KG1 (cell line): Measurements from ENCODE around the gene SLC49A3.

Experiments
- DNase-seq: peaks from one replicate; lab custom pipeline; 2025; lab: John Stamatoyannopoulos, UW

SLC49A3 gene

GRCh38 chr4:633406-633805, 55.5 kb downstream of the SLC49A3 start:
- no peak for DNase-seq

GRCh38 chr4:632926-633325, 56.0 kb downstream of the SLC49A3 start:
- DNase-seq, result no peak

- no peak for DNase-seq
Observed at GRCh38 chr4:632196-632790, 56.7 kb downstream of the SLC49A3 start.
